DND-41 (cell line): Measurements from ENCODE around the gene USP35.

Experiments
- ATAC-seq: fragments of 200-7000 bp; cut with Tn5 transposase; 3 replicates; pipeline ENCODE4 v1.9.1; 2021; ENCODE audit warnings: low read depth; ENCODE audit not compliant: insufficient read depth
- DNase-seq: peaks from one replicate; pipeline ENCODE4 v3.0.0-alpha.2; 2020
- H2AFZ ChIP-seq: 2 replicates; pipeline ENCODE4 v1.6.0; 2012; ENCODE audit warnings: low read depth, low read length
- H3K27ac ChIP-seq: 2 replicates; pipeline ENCODE4 v1.5.1; 2012; ENCODE audit warnings: low read length, inconsistent platforms
- H3K27me3 ChIP-seq: fragments of 200-600 bp; sonication (generic); 2 replicates; pipeline ENCODE4 v1.6.0; 2012; ENCODE audit warnings: low read length, mild to moderate bottlenecking, inconsistent platforms; ENCODE audit not compliant: insufficient read depth, poor library complexity
- H3K36me3 ChIP-seq: 2 replicates; pipeline ENCODE4 v1.5.1; 2012; ENCODE audit warnings: low read length, inconsistent platforms; ENCODE audit not compliant: insufficient read depth
- H3K4me1 ChIP-seq: 2 replicates; pipeline ENCODE4 v1.5.1; 2012; ENCODE audit warnings: mild to moderate bottlenecking, low read length; ENCODE audit not compliant: insufficient read depth
- H3K4me2 ChIP-seq: 2 replicates; pipeline ENCODE4 v1.6.0; 2012; ENCODE audit warnings: mild to moderate bottlenecking, moderate library complexity, low read length, inconsistent platforms; ENCODE audit not compliant: insufficient read depth
- H3K4me3 ChIP-seq, 2 experiments: fragments of 200-600 bp in 1 of 2; shearing (Covaris generic) in 1 of 2; 2 replicates each; pipeline ENCODE4 v1.5.1; 2012 to 2016; ENCODE audit warnings: inconsistent platforms in 2 of 2, low read length in 2 of 2, mild to moderate bottlenecking in 2 of 2, low read depth in 1 of 2, moderate library complexity in 1 of 2
- H3K79me2 ChIP-seq: 2 replicates; pipeline ENCODE4 v1.6.0; 2012; ENCODE audit warnings: low read length, inconsistent platforms; ENCODE audit not compliant: insufficient read depth
- H3K9ac ChIP-seq: 2 replicates; pipeline ENCODE4 v1.6.0; 2012; ENCODE audit warnings: low read depth, mild to moderate bottlenecking, inconsistent platforms, low read length, moderate library complexity
- H3K9me3 ChIP-seq: 2 replicates; pipeline ENCODE4 v1.5.1; 2012; ENCODE audit warnings: low read length, moderate library complexity, mild to moderate bottlenecking, inconsistent platforms; ENCODE audit not compliant: insufficient read depth, severe bottlenecking
- H4K20me1 ChIP-seq: 2 replicates; pipeline ENCODE4 v1.6.0; 2012; ENCODE audit warnings: low read length; ENCODE audit not compliant: insufficient read depth
- EZH2 ChIP-seq: IDR thresholded peaks from 3 replicates; pipeline ENCODE4 v1.6.1; 2012; ENCODE audit warnings: borderline replicate concordance, low read depth, mild to moderate bottlenecking, moderate library complexity, low read length, inconsistent platforms; ENCODE audit not compliant: severe bottlenecking
- TF ChIP-seq, protein P1 (sequence below): IDR thresholded peaks from 2 replicates; pipeline ENCODE4 v1.5.1; 2012; ENCODE audit warnings: borderline replicate concordance, low read length, moderate library complexity, mild to moderate bottlenecking; ENCODE audit not compliant: poor library complexity, severe bottlenecking; ENCODE audit errors: extremely low read depth

USP35 gene

DNA sequence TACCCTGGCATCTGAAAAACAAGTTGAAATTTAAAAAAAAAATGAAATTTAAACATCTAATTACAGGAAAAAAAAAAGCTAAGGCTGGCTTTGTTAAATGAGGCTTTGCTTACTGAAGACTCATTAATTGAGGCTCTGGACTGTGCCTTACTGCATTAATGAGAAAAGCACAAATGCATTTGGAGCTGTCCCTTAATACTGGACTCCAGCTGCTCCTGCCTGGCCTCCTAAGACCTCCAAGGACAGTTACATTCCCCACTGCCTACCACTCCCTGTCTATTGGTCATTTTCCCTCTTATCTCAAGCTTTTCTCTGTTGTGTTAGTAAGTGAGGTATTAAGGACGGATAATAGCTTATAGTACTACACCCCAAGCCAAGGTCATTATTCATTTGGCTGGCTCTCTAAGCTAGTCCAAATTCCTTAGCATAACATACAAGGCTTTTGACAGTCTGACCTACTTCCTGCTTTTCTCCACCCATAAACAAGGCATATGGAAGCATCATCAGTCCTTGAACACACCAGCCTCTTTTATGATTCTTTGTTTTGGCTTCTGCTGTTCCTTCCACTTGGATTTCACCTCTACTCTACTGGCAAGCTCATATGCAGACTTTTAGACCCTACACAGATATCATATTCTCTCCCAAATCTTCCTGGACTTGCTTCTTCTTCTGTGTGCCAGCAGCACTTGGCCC is 62.5 kb downstream of the USP35 start:
- Histone ChIP-seq H3K27ac (peak overlapping the region; percentile 63), H4K20me1 (peaks cover 2% of the 10 kb centered on the region; the same call in 1 of the 2 replicates), H2AFZ (no peak overlapping the region), H3K4me2 (no peak overlapping the region), H3K79me2 (peaks cover 94% of the 10 kb centered on the region), H3K4me1 (peaks cover 10% of the 10 kb centered on the region), H3K36me3 (peaks cover 82% of the 10 kb centered on the region), H3K9ac (no peak overlapping the region), H3K9me3 (no peaks in the 10 kb centered on the region), H3K27me3 (no peaks in the 10 kb centered on the region), H3K4me3 (no peak overlapping the region)
- TF ChIP-seq, protein P1, sequence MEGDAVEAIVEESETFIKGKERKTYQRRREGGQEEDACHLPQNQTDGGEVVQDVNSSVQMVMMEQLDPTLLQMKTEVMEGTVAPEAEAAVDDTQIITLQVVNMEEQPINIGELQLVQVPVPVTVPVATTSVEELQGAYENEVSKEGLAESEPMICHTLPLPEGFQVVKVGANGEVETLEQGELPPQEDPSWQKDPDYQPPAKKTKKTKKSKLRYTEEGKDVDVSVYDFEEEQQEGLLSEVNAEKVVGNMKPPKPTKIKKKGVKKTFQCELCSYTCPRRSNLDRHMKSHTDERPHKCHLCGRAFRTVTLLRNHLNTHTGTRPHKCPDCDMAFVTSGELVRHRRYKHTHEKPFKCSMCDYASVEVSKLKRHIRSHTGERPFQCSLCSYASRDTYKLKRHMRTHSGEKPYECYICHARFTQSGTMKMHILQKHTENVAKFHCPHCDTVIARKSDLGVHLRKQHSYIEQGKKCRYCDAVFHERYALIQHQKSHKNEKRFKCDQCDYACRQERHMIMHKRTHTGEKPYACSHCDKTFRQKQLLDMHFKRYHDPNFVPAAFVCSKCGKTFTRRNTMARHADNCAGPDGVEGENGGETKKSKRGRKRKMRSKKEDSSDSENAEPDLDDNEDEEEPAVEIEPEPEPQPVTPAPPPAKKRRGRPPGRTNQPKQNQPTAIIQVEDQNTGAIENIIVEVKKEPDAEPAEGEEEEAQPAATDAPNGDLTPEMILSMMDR = no peak
- TF ChIP-seq EZH2 = no peak
- DNase-seq = no peak
- no peak for ATAC-seq

GRCh38 chr11:78253797-78254196 is 65.1 kb downstream of the USP35 start:
- Histone ChIP-seq H3K27me3 (no peaks in the 10 kb centered on the region), H3K4me2 (no peak overlapping the region), H3K4me1 (no peaks in the 10 kb centered on the region), H3K9me3 (no peaks in the 10 kb centered on the region), H3K27ac (no peak overlapping the region), H2AFZ (no peak overlapping the region), H3K79me2 (peaks cover 98% of the 10 kb centered on the region), H3K9ac (no peak overlapping the region), H4K20me1 (peaks cover 5% of the 10 kb centered on the region; the same call in 1 of the 2 replicates), H3K4me3 (no peak overlapping the region), H3K36me3 (peaks cover 67% of the 10 kb centered on the region)
- TF ChIP-seq, protein P1 = no peak
- TF ChIP-seq EZH2 = no peak
- ATAC-seq = no peak
- DNase-seq = no peak

DNA sequence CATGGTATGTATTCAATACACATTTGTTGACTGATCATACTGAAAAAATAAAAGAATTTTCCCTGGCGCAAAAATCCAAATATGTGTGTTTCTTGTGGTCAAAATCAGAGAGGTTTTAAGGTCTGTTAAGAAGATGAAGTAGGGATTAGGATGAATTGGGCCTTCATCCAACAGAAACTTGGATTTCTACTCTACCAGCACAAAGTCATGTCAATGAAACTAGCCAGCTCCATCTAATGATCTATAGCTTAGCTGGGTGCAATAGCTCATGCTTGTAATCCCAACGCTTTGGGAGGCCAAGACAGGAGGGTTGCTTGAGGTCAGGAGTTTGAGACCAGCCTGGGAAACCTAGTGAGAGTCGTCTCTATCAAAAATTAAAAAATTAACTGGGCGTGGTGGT is 65.5 kb downstream of the USP35 start:
- H3K27ac ChIP-seq = peak overlapping the region; percentile 44; the same call in 1 of the 2 replicates

More for the DNA sequence above, 65.5 kb downstream of the USP35 start:
- peaks cover 67% of the 10 kb centered on the region for H3K36me3 ChIP-seq
- H2AFZ ChIP-seq = no peak overlapping the region
- H3K9me3 ChIP-seq = no peaks in the 10 kb centered on the region
- H3K79me2 ChIP-seq = peaks cover 99% of the 10 kb centered on the region
- no peak overlapping the region for H3K4me2 ChIP-seq
- H3K4me1 ChIP-seq = no peaks in the 10 kb centered on the region
- ATAC-seq (no peak), DNase-seq (no peak)
- no peak overlapping the region for H3K9ac ChIP-seq
- TF ChIP-seq, protein P1 = no peak
- TF ChIP-seq EZH2 = no peak
- no peaks in the 10 kb centered on the region for H3K27me3 ChIP-seq
- H3K4me3 ChIP-seq = no peak overlapping the region
- H4K20me1 ChIP-seq = peaks cover 5% of the 10 kb centered on the region; the same call in 1 of the 2 replicates
